OCI-LY1 (cell line): ENCODE results near the gene ITGA1.

Experiments used
- EZH2 ChIP-seq: fragments of 200-600 bp; sonication (generic), shearing (Covaris generic); IDR thresholded peaks from 2 replicates; pipeline ENCODE4 v1.8.0; 2017; ENCODE audit warnings: borderline replicate concordance, mixed run types, mild to moderate bottlenecking, antibody characterized with exemption, low read length, moderate library complexity, mixed read lengths
- TF ChIP-seq, protein P1 (sequence below): fragments of 200-600 bp; sonication (generic), shearing (Covaris generic); IDR thresholded peaks from 2 replicates; pipeline ENCODE4 v1.5.1; 2017; ENCODE audit warnings: mild to moderate bottlenecking, antibody characterized with exemption, low read length, moderate library complexity, mixed read lengths

- TF ChIP-seq, protein P1, sequence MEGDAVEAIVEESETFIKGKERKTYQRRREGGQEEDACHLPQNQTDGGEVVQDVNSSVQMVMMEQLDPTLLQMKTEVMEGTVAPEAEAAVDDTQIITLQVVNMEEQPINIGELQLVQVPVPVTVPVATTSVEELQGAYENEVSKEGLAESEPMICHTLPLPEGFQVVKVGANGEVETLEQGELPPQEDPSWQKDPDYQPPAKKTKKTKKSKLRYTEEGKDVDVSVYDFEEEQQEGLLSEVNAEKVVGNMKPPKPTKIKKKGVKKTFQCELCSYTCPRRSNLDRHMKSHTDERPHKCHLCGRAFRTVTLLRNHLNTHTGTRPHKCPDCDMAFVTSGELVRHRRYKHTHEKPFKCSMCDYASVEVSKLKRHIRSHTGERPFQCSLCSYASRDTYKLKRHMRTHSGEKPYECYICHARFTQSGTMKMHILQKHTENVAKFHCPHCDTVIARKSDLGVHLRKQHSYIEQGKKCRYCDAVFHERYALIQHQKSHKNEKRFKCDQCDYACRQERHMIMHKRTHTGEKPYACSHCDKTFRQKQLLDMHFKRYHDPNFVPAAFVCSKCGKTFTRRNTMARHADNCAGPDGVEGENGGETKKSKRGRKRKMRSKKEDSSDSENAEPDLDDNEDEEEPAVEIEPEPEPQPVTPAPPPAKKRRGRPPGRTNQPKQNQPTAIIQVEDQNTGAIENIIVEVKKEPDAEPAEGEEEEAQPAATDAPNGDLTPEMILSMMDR: no peak
- no peak for TF ChIP-seq EZH2
These were observed 20.0 kb downstream of the ITGA1 start for GRCh38 chr5:52807723-52808122.
